ENCODE data around the gene NOVA2.

Gene NOVA2, protein sequence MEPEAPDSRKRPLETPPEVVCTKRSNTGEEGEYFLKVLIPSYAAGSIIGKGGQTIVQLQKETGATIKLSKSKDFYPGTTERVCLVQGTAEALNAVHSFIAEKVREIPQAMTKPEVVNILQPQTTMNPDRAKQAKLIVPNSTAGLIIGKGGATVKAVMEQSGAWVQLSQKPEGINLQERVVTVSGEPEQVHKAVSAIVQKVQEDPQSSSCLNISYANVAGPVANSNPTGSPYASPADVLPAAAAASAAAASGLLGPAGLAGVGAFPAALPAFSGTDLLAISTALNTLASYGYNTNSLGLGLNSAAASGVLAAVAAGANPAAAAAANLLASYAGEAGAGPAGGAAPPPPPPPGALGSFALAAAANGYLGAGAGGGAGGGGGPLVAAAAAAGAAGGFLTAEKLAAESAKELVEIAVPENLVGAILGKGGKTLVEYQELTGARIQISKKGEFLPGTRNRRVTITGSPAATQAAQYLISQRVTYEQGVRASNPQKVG

DNA sequence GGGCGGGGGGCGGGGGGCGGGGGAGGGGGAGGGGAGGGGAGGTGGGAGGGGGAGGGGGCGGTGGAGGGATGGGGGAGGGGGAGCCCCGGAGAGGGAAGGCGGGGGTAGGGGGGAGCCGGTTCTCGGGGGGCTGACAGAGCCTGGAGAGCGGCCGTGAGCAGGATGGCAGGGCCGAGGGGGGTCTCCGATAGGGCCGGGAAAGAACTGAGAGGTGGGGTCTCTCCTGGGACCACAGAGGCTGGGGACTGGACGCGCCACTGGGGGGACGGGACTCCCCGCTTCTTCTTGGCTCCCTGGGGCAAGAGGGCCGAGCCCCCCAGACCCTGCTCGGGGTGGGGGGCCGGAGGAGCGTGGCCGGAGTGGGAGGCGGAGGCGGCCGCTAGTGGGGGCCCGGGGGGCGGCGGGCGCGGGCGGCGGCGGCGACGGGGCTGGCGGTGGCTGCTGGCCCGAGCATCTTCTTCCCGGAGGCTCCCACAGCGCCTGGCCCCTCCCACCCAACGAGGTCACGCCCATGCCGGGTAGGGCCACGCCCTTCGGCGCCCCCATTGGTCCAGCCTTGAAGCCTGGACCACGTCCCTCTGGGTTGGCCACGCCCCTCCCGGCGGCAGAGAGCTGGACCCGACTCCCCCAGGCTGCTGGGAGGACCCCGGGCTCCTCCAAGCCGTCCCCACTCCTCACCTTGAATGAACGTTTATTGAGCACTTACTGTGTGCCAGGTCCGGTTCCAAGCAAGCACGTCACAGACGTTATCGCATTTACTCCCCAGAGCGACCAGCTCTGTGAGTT, at the start of gene NOVA2:
Gene NOVA2 (minus strand): TSS at position 313 of the 786 bp plus-strand sequence. CDS start 514 bp downstream, outside the sequence.
- in situ Hi-C loops (cut with MboI; ENCODE audit: low sequenced_read_pairs): no loop called here

DNA sequence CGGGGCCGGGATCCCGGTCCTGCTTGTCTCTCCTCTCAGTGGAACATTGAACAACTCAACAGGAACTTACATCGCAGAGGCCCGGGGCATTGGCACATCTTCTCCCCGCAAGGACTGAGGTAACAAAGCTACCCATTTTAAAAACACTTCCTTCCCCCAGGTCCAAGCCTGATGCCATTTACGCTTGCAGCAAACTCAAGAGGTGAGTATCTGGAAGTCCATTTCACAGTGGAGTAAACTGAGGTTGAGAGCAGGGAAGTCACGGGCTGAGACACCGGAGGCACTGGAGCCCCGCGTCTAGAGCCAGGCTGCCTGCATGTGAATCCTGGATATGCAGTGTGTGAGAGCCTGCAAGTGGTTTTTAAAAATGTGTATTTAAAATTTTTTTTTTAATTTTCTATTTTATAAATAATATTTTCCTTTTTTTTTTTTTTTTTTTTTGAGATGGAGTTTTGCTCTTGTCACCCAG, 49.7 kb upstream of the NOVA2 start:
- in situ Hi-C loops (cut with MboI; ENCODE audit: low sequenced_read_pairs): no loop called here

DNA sequence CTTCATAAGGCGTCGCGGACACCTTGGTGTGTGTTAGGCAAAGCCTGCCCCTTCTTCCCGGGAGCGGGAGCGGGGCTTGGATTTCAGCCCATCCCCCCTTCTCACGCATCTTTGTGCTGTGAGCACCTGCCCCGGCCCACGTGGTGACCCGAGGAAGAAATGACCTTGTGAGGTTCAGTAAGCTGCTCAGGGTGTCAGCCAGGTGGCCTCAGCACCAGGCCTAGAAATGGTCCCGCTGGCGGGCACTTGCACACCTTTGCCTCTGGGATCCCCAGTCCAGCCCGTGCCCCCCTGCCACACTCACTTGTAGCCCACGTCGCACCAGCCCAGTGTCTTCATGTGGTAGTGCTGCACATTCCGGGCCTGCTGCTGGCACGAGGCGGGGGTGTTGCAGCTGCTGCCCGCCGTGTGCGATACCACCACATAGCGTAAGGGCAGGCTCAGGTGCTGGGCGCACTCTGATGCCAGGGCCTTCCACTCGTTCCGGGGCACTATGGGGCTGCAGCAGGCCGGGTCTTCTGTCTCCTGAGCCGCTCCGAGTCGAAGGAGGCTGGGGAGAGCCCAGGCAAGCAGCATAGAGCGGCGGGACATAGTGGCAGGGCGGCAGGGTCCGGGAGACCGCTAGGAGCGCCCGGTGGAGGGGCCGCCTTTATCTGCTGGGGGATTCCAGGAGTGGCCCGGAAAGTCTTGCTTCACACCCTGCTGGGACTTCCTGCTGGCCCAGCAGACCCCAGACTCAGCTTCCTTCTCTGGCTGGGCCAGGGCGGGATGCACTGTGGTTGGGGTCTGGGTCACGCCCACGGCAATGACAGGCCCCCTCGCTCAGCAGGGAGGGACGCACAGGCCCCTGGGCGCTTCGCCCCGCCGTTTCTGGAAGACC, 49.0 kb upstream of the NOVA2 start, which contains the start of gene PGLYRP1:
Gene PGLYRP1 (minus strand): TSS at position 623 of the 880 bp plus-strand sequence. CDS start 32 bp downstream, at position 591.
- in situ Hi-C loops (cut with MboI; ENCODE audit: low sequenced_read_pairs): no loop called here

DNA sequence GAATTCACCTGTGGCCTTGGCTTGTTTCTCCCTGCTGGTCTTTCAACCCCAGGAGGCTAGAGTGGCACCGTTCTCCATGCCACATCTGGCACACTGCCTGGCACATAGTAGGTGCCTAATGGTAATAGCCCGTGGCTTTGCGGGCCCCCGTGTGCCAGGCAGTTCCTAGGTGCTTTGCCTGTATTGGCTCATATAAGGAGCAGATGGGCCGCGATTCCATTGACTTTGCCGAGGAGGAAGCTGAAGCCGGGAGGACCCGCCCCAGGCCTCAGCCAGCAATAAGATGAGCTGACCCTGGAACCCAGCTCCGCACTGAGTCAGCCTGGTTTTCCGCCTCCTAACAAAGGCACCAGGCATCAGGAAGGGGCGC, 48.4 kb upstream of the NOVA2 start:
- in situ Hi-C loops (cut with MboI; ENCODE audit: low sequenced_read_pairs): no loop called here

DNA sequence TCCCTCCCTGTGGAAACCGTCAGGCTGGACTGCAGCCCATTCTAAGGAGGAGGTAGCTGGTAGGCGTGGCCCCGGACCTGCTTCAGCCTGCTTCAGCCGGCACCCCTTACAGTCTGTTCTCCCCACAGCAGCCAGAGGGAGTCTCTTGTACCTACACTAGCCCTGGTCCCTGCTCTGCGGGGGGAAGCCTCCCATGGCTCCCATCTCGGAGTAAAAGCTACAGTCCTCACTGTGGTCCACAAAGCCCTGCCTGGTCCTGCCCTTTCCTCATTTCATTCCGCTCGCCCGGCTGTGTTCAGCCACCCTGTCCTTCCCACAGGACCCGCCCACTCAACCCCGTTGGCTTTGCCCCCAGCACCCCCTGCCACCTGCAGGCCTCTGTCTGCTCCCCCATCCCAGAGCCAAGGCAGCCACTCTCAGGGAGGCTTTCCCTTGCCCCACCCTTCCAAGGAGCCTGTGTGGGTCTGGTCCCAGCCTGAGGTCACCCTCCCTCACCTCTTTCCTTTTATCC, 47.9 kb upstream of the NOVA2 start:
- in situ Hi-C loops (cut with MboI; ENCODE audit: low sequenced_read_pairs): no loop called here

DNA sequence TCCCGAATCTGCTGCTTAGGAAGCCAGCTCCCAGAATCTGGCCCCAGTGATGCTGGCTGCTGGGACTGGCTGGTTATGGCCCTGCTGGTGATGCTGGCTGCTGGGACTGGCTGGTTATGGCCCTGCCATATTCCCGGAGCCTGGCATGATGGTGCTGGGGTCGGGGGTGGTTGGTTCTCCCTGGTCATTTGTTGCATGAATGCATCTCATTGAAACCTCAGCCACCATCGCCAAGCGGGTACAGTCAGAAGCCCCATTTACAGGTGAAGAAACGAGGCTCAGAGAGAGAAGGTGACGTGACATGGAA, 47.1 kb upstream of the NOVA2 start:
- in situ Hi-C loops (cut with MboI; ENCODE audit: low sequenced_read_pairs): no loop called here

DNA sequence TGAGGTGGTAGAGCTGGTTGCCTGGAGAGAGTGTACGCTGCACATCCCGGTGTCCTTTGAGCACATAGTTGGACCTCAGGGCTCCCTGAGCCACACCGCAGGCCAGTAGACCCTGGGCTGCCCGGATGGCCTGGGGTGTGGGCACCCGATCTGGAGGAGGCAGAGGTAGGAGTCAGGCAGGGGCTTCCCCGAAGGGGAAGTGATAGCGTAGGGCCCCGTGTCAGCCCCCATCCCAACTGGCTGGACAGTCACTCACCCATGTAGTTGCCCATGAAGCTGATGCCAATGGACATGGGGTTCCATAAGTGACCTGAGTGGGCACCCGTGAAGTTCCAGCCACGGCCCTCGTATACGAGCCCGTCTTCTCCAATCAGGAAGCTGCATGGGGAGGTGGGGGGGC, 45.6 kb upstream of the NOVA2 start:
- in situ Hi-C loops (cut with MboI; ENCODE audit: low sequenced_read_pairs): no loop called here

DNA sequence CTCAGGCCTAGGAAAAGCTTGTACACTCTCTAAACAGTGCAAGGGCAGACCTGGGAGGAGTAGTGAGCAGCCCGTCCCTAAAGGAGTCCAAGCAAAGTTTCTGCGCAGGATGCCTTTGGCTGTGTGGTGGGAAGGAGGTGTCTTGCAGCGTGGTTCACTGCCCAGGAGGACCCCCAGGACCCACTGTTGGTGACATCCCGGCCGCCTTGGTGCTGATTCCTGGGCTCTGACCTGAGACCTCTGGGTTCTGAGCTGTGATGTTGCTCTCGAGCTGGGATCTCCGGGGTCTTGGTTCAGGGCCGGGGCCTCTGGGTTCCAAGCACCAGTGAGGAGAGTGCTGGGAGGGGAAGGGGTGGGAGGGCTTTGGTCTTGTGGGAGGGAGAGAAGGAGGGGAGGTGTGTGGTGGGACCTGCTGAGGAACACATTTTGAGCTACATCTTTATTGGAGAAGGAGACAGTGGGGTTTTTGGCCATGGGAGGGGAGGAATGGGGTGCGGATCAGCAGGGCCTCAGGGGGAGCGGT, 45.1 kb upstream of the NOVA2 start:
- in situ Hi-C loops (cut with MboI; ENCODE audit: low sequenced_read_pairs): no loop called here

DNA sequence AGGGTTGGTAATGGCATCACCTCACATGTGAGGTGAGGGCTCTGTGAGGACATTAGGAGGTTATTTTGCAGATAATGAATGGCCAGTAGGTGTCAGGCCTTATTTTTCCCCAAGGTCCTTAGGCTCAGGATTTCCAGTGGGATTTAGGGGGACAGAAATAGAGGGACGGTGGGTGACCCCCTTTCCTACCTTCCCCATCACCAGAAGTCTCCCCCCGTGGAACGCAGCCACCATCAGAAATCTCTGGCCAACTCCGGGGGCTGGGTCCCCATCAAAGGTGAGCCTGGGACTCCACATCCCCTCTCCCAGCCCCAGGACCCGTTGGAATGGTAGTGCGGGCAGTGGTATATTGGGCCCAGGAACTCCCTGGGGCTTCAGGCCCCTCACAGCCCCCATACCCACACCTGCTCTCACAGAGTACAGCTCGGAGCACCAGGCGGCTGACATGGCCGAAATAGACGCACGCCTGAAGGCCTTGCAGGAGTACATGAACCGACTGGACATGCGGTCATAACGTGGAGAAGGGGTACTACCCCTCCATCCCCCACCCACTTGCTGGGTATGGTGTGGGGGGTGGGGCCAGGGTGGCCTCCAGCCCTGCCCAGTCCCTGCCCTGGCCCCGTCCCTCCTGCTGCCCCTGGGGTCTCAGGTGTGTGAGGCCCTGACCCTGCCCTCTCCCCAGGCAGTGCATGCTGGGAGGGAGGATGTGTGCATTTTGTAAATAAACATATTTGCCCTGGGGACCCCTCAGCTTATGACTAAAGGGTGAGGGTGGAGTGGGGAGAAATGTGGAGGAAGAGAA, 44.4 kb upstream of the NOVA2 start:
- in situ Hi-C loops (cut with MboI; ENCODE audit: low sequenced_read_pairs): no loop called here

DNA sequence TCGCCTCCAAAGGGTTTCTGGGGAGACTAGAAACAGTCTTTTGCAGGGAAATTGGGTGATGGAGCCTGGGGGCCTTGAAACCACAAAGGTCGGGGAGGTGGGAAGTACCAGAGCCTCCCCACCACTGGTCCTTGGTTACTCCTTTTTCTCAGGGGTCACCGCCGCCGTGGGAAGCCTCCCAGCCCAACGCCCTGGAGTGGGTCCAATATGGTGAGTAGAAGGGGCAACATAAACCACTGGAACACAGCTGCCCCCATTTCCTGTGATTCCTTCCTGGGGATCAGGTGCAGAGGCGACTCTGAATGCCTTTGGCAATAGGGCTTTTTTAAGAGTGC, 43.4 kb upstream of the NOVA2 start:
- in situ Hi-C loops (cut with MboI; ENCODE audit: low sequenced_read_pairs): no loop called here

DNA sequence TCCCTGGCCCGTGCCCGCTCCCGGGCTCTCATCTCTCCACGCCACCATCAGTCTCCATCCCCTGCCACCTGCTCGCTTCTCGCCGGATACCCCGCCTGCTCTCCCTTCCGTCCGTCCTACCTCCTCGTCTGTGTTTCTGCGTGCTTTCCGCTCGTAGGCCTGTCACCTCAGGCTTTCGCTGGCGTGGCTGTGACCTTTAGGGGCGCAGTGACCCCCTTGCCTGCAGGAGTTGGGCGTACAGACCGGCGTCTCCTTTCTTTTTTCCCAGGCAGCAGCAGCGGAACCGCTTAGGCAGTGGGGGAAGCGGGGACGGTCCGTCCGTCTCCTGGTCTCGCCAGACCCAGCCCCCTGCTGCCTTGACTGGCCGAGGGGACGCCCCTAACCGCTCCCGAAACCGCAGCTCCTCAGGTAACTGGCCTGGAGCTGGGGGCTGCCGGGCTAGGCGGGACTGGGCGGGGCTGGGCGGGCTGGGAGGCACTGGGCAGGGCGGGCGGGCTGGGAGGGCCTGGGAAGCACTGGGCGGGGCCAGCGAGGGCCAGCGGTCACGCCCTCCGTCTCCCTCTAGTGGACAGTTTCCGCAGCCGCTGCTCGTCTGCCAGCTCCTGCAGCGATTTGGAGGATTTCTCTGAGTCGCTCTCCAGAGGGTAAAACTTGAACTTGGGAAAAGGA, 42.9 kb upstream of the NOVA2 start:
- in situ Hi-C loops (cut with MboI; ENCODE audit: low sequenced_read_pairs): no loop called here

DNA sequence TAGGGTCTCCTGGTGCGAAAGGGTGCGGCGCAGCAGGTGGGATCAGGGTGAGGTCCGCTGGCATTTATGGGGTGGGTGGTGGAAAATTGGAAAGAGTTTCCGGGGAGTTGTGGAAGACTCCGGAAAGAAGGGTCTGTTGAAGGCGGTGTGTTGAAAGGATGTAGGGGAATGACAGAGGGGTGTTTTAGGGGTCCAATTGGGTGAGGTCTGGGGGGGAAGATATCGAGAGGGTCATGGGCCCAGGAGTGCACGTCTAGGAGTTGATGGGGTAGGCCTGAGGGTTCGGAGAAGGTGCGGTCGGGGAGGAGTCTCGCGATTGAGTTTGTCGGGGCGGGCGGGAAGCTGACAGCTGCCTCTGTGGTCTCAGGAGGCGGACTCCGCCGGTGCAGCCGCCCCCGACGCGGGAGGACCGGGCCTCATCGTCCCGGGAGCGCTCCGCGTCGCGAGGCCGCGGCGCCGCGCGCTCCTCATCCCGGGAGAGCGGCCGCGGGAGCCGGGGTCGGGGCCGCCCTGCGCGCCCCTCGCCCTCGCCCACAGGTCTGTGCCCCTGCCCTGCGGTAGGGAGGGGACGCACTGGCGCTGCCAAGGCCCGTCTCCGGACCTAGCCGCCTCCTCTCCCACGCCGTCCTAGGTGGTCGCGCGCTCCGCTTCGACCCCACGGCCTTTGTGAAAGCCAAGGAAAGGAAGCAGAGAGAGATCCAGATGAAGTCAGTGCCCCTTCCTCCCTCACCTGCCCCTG, 42.2 kb upstream of the NOVA2 start:
- in situ Hi-C loops (cut with MboI; ENCODE audit: low sequenced_read_pairs): no loop called here

DNA sequence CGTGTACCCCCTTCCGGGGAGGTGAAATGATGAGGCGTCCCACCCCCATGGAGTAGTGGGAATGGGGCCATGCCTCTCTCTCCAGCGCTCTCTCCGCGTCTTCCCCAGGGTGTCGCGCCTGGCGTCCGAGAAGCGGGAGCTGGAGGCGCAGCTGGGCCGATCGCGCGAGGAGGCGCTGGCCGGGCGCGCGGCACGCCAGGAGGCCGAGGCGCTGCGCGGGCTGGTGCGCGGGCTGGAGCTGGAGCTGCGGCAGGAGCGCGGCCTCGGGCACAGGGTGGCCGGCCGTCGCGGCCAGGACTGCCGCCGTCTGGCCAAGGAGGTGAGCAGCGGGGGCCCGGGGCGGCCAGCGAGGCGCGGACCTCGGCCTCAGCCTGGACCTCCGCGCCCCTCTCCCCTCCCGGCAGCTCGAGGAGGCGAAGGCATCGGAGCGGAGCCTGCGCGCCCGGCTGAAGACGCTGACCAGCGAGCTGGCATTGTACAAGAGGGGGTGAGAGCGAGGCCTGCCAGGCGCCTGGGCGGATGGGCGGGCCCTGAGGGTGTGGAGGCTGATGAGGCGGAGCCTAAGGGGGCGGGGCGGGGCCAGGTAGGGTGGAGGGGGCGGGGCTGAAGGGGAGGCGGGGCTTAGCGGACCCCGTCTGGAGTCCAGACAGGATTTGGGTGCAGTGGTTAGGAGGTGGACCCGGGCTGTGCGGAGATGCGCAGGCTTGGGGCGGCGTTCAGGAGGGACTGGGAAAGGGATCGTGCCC, 41.4 kb upstream of the NOVA2 start:
- in situ Hi-C loops (cut with MboI; ENCODE audit: low sequenced_read_pairs): no loop called here

DNA sequence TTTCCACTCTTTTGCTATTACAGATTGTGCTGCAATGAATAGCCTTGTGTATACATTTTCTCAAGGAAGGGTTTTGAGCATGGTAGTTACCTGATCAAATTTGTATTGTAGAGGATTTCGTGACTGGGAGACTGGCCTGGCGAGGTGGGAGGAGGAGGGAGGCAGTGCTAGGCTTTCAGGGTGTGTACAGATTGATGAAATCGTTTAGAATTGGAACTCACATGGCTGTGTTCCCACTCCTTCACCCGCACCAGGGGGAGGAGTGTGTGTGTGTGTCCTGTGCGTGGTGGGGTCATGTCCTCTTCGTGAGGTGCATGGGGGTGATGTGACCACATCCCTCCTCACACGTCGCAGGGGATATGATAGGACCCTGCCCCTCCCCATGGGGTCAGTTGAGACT, 40.9 kb upstream of the NOVA2 start:
- in situ Hi-C loops (cut with MboI; ENCODE audit: low sequenced_read_pairs): no loop called here

DNA sequence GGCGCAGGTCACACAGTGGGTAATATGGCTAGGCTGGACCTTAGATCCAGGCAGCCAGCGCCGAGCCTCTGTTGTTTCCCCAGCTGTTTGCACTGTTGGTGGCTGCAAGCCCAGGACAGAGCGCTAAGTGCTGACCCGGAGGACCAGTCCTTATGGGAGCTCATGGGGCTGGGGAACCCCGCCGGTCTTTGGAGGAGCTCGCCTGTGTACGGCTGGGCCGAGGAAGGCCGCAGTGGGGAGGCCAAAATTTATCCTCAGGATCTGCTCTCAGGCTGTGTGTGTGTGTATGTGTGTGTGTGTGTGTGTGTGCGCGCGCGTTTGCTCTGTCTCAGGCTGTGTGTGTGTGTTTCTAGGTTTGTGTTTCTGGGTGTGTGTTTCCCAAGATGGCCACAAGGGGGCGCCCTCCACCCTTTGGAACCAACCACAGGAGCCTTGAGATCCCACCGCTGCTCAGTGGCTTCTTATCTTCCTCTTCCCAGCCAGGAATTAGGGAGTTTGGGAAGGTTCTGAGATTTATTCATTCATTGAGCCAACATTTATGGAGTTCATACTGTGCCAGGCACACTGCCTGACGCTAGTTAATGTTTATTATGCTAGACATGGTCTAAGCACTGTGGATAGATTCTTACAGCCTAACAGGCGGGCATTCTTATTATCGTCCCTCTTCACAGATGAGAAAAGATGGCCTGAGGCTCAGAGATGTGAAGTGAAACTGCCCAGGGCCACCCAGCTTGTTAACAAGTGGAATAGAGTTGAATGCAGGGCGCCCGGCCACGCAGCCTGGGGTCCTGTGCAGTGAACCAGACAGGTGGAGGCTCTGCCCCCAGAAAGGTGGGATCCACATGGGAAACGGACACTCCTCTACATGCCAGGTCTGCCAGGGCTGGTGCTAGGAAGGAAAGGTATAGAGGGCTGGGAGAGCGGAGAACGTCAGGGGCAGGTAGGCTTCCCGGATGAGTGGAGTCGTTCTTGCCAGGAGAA, 36.2 kb upstream of the NOVA2 start:
- in situ Hi-C loops (cut with MboI; ENCODE audit: low sequenced_read_pairs): no loop called here

DNA sequence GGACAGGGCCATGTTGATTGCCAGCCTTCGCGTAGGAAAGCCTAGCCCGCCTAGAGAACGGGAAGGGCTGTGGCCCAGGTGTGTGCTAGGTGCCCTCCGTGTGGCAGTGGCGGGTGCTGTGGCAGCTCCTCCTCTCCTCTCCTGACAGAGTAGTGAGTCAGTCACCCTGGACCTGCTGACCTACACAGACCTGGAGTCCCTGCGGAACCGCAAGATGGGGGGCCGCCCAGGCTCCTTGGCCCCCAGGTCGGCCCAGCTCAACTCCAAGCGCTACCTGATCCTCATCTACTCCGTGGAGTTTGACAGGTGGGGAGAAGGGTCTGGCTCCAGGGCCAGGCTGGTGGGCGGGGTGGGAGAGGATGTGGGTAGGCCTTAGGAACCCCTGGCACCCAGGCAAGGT, 32.7 kb upstream of the NOVA2 start:
- in situ Hi-C loops (cut with MboI; ENCODE audit: low sequenced_read_pairs): no loop called here

Measured in HL-60/S4 treated with retinoic acid at 250 ng/mL for 4 days and 3 days (cell line).